ENCODE results near the gene PYROXD2. TPM values are rescaled to one million over a fixed set of nuclear protein-coding genes. Genes with fewer than 3 reads are reported as not detected.

The PYROXD2 gene
- total RNA-seq, 1 experiment from 2014 or later = 7.0 TPM

- DNase-seq = peak; percentile 71
- H3K27ac Mint-ChIP-seq (ENCODE audit: unreplicated experiment) = peak overlapping the region; percentile 18
- CTCF ChIA-PET = no interaction called here
Observed at GRCh38 chr10:98365406-98366061, 49.4 kb downstream of the PYROXD2 start.

GRCh38 chr10:98364432-98365102 lies 50.4 kb downstream of the PYROXD2 start:
- Mint-ChIP-seq H3K9me3 (ENCODE audit: low read depth, unreplicated experiment) (no peaks in the 10 kb centered on the region), H3K27ac (ENCODE audit: unreplicated experiment) (no peak overlapping the region), H3K36me3 (ENCODE audit: insufficient read depth, unreplicated experiment) (no peaks in the 10 kb centered on the region), H3K4me1 (ENCODE audit: low read depth, unreplicated experiment) (peaks cover 36% of the 10 kb centered on the region), H3K27me3 (ENCODE audit: unreplicated experiment) (no peaks in the 10 kb centered on the region), H3K4me3 (ENCODE audit: low read depth, unreplicated experiment) (no peak overlapping the region)
- intact Hi-C loops (cut with micrococcal nuclease; ENCODE audit: unreplicated experiment) = no loop called here
- CTCF ChIA-PET = no interaction called here
- DNase-seq = no peak
- TF ChIP-seq CTCF (IDR thresholded peaks at IDR 0.05; ENCODE audit: unreplicated experiment) = no peak
- BruUV-seq (replicated peaks) = no TSS peak

More at GRCh38 chr10:98365406-98366061, 49.4 kb downstream of the PYROXD2 start:
- no TSS peak for BruUV-seq (replicated peaks)
- no peak for TF ChIP-seq CTCF (IDR thresholded peaks at IDR 0.05; ENCODE audit: unreplicated experiment)
- Mint-ChIP-seq H3K36me3 (ENCODE audit: insufficient read depth, unreplicated experiment) (no peaks in the 10 kb centered on the region), H3K9me3 (ENCODE audit: low read depth, unreplicated experiment) (no peaks in the 10 kb centered on the region), H3K4me1 (ENCODE audit: low read depth, unreplicated experiment) (peaks cover 36% of the 10 kb centered on the region), H3K4me3 (ENCODE audit: low read depth, unreplicated experiment) (no peak overlapping the region), H3K27me3 (ENCODE audit: unreplicated experiment) (no peaks in the 10 kb centered on the region)
- intact Hi-C loops (cut with micrococcal nuclease; ENCODE audit: unreplicated experiment) = no loop called here

GRCh38 chr10:98363220-98363619 lies 51.8 kb downstream of the PYROXD2 start:
- Mint-ChIP-seq H3K27me3 (ENCODE audit: unreplicated experiment) (no peaks in the 10 kb centered on the region), H3K4me3 (ENCODE audit: low read depth, unreplicated experiment) (no peak overlapping the region), H3K36me3 (ENCODE audit: insufficient read depth, unreplicated experiment) (no peaks in the 10 kb centered on the region), H3K27ac (ENCODE audit: unreplicated experiment) (no peak overlapping the region), H3K9me3 (ENCODE audit: low read depth, unreplicated experiment) (no peaks in the 10 kb centered on the region), H3K4me1 (ENCODE audit: low read depth, unreplicated experiment) (peaks cover 36% of the 10 kb centered on the region)
- CTCF ChIA-PET = interaction anchor here (0.8 kb wide), 1 partner anchor 45 kb away, joined by 3 read pairs; no protein-coding TSS in a partner anchor
- BruUV-seq (replicated peaks) = no TSS peak
- peak; percentile 53 for DNase-seq
- intact Hi-C loops (cut with micrococcal nuclease; ENCODE audit: unreplicated experiment) = no loop called here
- TF ChIP-seq CTCF (IDR thresholded peaks at IDR 0.05; ENCODE audit: unreplicated experiment) = no peak

GRCh38 chr10:98361131-98362025 lies 53.6 kb downstream of the PYROXD2 start:
- H3K27me3 Mint-ChIP-seq (ENCODE audit: unreplicated experiment) = no peaks in the 10 kb centered on the region
- H3K27ac Mint-ChIP-seq (ENCODE audit: unreplicated experiment) = no peak overlapping the region
- no peaks in the 10 kb centered on the region for H3K9me3 Mint-ChIP-seq (ENCODE audit: low read depth, unreplicated experiment)
- H3K4me3 Mint-ChIP-seq (ENCODE audit: low read depth, unreplicated experiment) = no peak overlapping the region
- H3K36me3 Mint-ChIP-seq (ENCODE audit: insufficient read depth, unreplicated experiment) = no peaks in the 10 kb centered on the region
- intact Hi-C loops (cut with micrococcal nuclease; ENCODE audit: unreplicated experiment) = no loop called here
- CTCF ChIA-PET = no interaction called here
- no peak for DNase-seq
- peaks cover 32% of the 10 kb centered on the region for H3K4me1 Mint-ChIP-seq (ENCODE audit: low read depth, unreplicated experiment)
- no TSS peak for BruUV-seq (replicated peaks)
- TF ChIP-seq CTCF (IDR thresholded peaks at IDR 0.05; ENCODE audit: unreplicated experiment) = no peak
